ENCODE measurements around the gene UNC93B1. TPM values are rescaled to one million over a fixed set of nuclear protein-coding genes. Genes with fewer than 3 reads are reported as not detected.
"Not testable (repeated sequence)": the region's sequence is repeated elsewhere in the genome, so short reads cannot be mapped to it uniquely, and the experiment has no call there.

Gene UNC93B1
- total and polyA plus RNA-seq, 2 of the 8 experiments (the other 6 are each of a cell fraction or from before 2014, with no cell fraction given): 18.9 to 34.3 TPM

GRCh38 chr11:67955461-67956007 lies 48.4 kb downstream of the UNC93B1 start:
- H3K9me3 ChIP-seq (ENCODE audit: insufficient read depth in 2 of 2, low read depth in 1 of 2, low read length in 1 of 2); H3K9ac ChIP-seq (replicated peaks in 1 of 4; ENCODE audit: extremely low read depth in 1 of 4, low read depth in 3 of 4, low read length in 3 of 4); H2BK15ac ChIP-seq (ENCODE audit: low read length); H4K8ac ChIP-seq (ENCODE audit: extremely low read depth, insufficient read depth, low read length); H3K23me2 ChIP-seq (ENCODE audit: low read depth, low read length); H4K91ac ChIP-seq (replicated peaks; ENCODE audit: insufficient read length, low read length); H3K27ac ChIP-seq (ENCODE audit: low read depth, low read length); POLR2A ChIA-PET (ENCODE audit: partially characterized antibody); H2AK5ac ChIP-seq (ENCODE audit: low read depth, low read length); H2BK12ac ChIP-seq (ENCODE audit: low read depth, low read length); H3K56ac ChIP-seq (replicated peaks; ENCODE audit: insufficient read length, low read depth, low read length); H3K4ac ChIP-seq (replicated peaks; ENCODE audit: insufficient read length, low read depth, low read length); H2BK5ac ChIP-seq (ENCODE audit: low read depth, low read length); H3K79me1 ChIP-seq (ENCODE audit: low read depth, low read length); H2BK120ac ChIP-seq (replicated peaks; ENCODE audit: low read depth, low read length); H3K14ac ChIP-seq (ENCODE audit: insufficient read length); H3K23ac ChIP-seq (ENCODE audit: insufficient read length); H4K20me1 ChIP-seq (replicated peaks in 1 of 2; ENCODE audit: control insufficient read depth in 1 of 2, insufficient read depth in 2 of 2, low read length in 2 of 2); H3K79me2 ChIP-seq (ENCODE audit: control insufficient read depth in 1 of 2, insufficient read depth in 2 of 2, low read length in 2 of 2); H2BK20ac ChIP-seq (ENCODE audit: low read length); H3K4me1 ChIP-seq (replicated peaks in 1 of 4; ENCODE audit: control insufficient read depth in 3 of 4, insufficient read depth in 4 of 4, low read length in 3 of 4); FAIRE-seq; H4K5ac ChIP-seq (ENCODE audit: insufficient read length, low read depth, low read length); H3K36me3 ChIP-seq (ENCODE audit: control insufficient read depth in 2 of 4, insufficient read depth in 4 of 4, low read length in 3 of 4): not testable (repeated sequence)
- Histone ChIP-seq H3K4me3 (ENCODE audit: extremely low read depth in 1 of 4, insufficient read depth in 2 of 4, low read depth in 3 of 4, low read length in 4 of 4) (peak overlapping the region; percentile 17 to 69 (median 44)), H3K27me3 (replicated peaks in 1 of 4; ENCODE audit: control insufficient read depth in 3 of 4, extremely low read depth in 1 of 4, insufficient read depth in 3 of 4, low read length in 3 of 4) (peaks cover 0 to 11% (median 4%) of the 10 kb centered on the region in 4 experiments; a peak in 4 of 7 replicates), H2AFZ (ENCODE audit: low read length) (peak overlapping the region; percentile 94; the same call in 1 of the 2 replicates), H3K4me2 (ENCODE audit: insufficient read depth in 1 of 2, low read depth in 2 of 2, low read length in 2 of 2) (peak overlapping the region; percentile 4 to 84), H3K18ac (ENCODE audit: extremely low read depth, low read length) (peak overlapping the region; percentile 32; the same call in 1 of the 2 replicates)
- CTCF ChIA-PET (ENCODE audit: partially characterized antibody): interaction anchor here (0.6 to 2.3 kb wide), 14 partner anchors 8 to 150 kb away, joined by 3 to 14 read pairs (median 4); no protein-coding TSS in a partner anchor
- TF ChIP-seq TAF1 (IDR thresholded peaks at IDR 0.05; ENCODE audit: low read depth, low read length) (peak; percentile 32; the same call in 1 of the 2 replicates), KDM4A (IDR thresholded peaks at IDR 0.05; ENCODE audit: low read depth, low read length, severe bottlenecking) (peak; percentile 48), RAD21 (IDR thresholded peaks at IDR 0.05 in 1 of 2, conservative IDR thresholded peaks at IDR 0.05 in 1 of 2; ENCODE audit: low read depth in 2 of 2, low read length in 2 of 2) (peak; percentile 52 to 67), CREB1 (IDR thresholded peaks at IDR 0.05) (0 out of 2 replicates have a peak, but pooled peaks have one; percentile 7), MAX (IDR thresholded peaks at IDR 0.05) (peak; percentile 33; the same call in 1 of the 2 replicates), CTCF (IDR thresholded peaks at IDR 0.05; ENCODE audit: control extremely low read depth in 1 of 3, insufficient read depth in 1 of 3, low read depth in 1 of 3, low read length in 3 of 3) (peak; percentile 69 to 83 (median 78))
- 3% methylated on average over 14 of the region's 57 CpGs; no CpG with 5 or more reads in 1 of the 2 experiments for WGBS, 2 experiments (ENCODE audit: extremely low coverage in 1 of 2, insufficient coverage in 1 of 2, insufficient read length in 1 of 2, insufficient replicate concordance in 2 of 2, low coverage in 1 of 2, low lambda C conversion rate in 2 of 2, missing lambda C conversion rate in 1 of 2)
- DNase-seq (ENCODE audit: low read depth in 1 of 2, low spot score in 2 of 2): peak; percentile 25 to 95

All from H1 (cell line).